Measurements from ENCODE around the gene LRTM2.

GRCh38 chr12:1846421-1847405, 26.3 kb downstream of the LRTM2 start:
- TF ChIP-seq, protein P1, sequence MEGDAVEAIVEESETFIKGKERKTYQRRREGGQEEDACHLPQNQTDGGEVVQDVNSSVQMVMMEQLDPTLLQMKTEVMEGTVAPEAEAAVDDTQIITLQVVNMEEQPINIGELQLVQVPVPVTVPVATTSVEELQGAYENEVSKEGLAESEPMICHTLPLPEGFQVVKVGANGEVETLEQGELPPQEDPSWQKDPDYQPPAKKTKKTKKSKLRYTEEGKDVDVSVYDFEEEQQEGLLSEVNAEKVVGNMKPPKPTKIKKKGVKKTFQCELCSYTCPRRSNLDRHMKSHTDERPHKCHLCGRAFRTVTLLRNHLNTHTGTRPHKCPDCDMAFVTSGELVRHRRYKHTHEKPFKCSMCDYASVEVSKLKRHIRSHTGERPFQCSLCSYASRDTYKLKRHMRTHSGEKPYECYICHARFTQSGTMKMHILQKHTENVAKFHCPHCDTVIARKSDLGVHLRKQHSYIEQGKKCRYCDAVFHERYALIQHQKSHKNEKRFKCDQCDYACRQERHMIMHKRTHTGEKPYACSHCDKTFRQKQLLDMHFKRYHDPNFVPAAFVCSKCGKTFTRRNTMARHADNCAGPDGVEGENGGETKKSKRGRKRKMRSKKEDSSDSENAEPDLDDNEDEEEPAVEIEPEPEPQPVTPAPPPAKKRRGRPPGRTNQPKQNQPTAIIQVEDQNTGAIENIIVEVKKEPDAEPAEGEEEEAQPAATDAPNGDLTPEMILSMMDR (IDR thresholded peaks at IDR 0.05): no peak
- TF ChIP-seq SIN3A (IDR thresholded peaks at IDR 0.05; ENCODE audit: borderline replicate concordance, insufficient read depth, low read depth, low read length) (no peak), POLR2AphosphoS5 (IDR thresholded peaks at IDR 0.05; ENCODE audit: low read depth, low read length) (no peak), TCF7L2 (IDR thresholded peaks at IDR 0.05; ENCODE audit: low read depth, low read length) (no peak)
- TF ChIP-seq, protein P2, sequence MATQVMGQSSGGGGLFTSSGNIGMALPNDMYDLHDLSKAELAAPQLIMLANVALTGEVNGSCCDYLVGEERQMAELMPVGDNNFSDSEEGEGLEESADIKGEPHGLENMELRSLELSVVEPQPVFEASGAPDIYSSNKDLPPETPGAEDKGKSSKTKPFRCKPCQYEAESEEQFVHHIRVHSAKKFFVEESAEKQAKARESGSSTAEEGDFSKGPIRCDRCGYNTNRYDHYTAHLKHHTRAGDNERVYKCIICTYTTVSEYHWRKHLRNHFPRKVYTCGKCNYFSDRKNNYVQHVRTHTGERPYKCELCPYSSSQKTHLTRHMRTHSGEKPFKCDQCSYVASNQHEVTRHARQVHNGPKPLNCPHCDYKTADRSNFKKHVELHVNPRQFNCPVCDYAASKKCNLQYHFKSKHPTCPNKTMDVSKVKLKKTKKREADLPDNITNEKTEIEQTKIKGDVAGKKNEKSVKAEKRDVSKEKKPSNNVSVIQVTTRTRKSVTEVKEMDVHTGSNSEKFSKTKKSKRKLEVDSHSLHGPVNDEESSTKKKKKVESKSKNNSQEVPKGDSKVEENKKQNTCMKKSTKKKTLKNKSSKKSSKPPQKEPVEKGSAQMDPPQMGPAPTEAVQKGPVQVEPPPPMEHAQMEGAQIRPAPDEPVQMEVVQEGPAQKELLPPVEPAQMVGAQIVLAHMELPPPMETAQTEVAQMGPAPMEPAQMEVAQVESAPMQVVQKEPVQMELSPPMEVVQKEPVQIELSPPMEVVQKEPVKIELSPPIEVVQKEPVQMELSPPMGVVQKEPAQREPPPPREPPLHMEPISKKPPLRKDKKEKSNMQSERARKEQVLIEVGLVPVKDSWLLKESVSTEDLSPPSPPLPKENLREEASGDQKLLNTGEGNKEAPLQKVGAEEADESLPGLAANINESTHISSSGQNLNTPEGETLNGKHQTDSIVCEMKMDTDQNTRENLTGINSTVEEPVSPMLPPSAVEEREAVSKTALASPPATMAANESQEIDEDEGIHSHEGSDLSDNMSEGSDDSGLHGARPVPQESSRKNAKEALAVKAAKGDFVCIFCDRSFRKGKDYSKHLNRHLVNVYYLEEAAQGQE (IDR thresholded peaks at IDR 0.05; ENCODE audit: insufficient read depth in 1 of 2, low read depth in 2 of 2, low read length in 1 of 2): no peak
